Stimulated activated CD8-positive, alpha-beta memory T cell treated with anti-CD3 and anti-CD28 coated beads, Interleukin-7, amount 100 ng/mL, for 1 hour (primary cell): ENCODE measurements around the gene ZDHHC4.
A peak's percentile ranks its signal among the peaks of the same experiment; 100 is the strongest.
"Not testable (repeated sequence)": the region's sequence is repeated elsewhere in the genome, so short reads cannot be mapped to it uniquely, and the experiment has no call there.

ENCODE experiments used
- DNase-seq, 2 donors: peaks; one replicate each; pipeline ENCODE4 v3.0.0-alpha.2; 2020; ENCODE audit warnings: low read depth in 2 of 2

The ZDHHC4 gene

GRCh38 chr7:6562106-6562505, 15.1 kb upstream of the ZDHHC4 start:
- no peak for DNase-seq

DNA sequence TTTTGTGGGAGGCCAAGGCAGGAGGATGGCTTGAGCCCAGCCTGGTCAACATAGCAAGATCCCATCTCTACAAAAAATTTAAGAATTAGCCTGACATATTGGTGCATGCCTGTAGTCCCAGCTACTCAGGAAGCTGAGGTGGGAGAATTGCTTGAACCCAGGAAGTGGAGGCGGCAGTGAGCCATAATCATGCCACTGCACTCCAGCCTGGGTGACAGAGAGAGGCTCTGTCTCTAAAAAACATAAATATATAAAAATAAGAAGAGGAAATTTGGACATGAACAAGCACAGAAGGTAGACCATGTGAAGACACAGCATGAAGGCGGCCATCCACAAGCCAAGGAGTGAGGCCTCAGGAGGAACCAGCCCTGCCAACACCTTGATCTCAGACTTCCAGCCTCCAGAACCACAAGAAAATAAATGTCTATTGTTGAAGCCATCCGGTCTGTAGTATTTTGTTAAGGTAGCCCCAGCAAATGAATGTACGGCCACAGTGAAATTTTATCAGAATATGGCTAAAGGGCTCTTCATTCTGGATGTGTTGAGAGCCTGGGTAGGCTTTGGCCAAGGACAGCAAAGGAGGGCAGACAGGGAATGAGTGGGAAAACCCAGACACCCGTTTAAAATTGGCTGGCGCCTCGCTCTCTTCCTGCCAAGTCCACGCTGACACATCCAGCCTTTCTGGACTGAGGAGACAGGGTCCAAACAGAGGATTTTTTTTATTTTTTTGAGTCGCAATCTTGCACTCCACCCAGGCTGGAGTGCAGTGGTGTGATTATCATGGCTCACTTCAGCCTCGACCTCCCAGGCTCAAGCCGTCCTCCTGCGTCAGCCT, 13.1 kb upstream of the ZDHHC4 start:
- DNase-seq, result no peak

DNA sequence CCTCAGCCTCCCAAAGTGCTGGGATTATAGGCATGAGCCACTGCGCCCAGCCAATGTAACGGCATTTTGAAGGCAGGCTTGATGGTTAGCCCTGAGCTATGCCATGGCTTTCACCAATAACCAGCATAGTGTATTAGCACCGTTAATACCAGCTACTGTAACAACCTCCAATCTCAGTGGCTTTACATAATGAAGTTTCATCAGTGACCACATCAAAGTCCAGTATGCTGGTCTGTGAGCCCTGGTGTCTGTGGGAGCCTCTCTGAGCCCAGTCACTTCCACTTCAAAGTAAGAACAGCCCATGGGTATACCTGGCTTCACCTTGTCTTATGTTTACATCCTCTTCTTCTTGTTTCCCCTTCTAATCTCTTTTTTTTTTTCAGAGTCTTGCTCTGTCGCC, 11.6 kb upstream of the ZDHHC4 start:
- DNase-seq, result no peak

DNA sequence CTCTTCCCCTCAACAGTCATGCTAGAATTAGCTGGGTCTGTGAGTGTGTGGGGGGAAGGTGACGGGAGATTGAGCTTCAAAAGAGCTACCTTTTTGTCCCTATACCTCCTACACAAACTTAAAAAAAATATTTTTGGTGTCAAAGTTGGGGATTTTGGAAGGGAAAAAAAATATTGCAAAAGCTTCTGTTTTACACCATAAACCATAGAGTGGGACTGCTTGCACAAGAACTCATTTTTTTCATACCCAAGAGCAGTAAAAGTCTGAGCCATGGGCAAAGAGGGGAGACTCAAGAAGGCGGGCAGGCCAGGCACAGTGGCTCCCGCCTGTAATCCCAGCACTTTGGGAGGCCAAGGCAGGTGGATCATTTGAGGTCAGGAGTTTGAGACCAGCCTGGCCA, 9.4 kb upstream of the ZDHHC4 start:
- DNase-seq, result no peak

GRCh38 chr7:6571160-6571779, 6.0 kb upstream of the ZDHHC4 start:
- no peak for DNase-seq

DNA sequence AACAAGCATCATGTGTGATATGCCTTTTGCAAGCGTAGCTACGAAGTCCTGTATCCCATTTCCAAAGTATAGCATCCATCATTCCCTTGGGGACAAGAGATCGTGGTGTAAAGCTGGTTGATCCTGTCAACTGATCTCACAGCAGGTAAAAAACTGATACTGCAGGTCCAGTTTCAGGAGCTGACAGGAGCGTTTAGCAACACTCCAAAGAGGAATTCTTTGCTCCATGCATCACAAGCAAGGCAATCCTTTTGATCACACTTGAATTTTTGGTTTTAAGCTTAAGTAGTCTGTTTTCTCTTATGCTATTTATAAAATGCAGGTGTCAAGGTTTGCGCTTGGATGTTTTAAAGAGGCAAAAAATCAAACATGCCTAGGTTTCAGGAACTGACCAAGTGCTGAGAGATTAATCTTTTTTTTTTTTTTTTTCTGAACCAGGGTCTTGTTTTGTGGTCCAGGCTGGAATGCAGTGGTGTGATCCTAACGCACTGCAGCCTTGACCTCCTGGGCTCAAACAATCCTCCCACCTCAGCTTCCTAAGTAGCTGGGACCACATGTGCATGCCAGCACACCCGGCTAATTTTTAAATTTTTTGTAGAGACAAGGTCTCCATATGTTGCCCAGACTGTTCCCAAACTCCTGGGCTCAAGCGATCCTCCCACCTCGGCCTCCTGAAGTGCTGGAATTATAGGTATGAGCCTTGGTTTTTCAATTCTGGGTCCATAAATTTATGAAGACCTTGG, 1.8 kb upstream of the ZDHHC4 start:
- no peak for DNase-seq

DNA sequence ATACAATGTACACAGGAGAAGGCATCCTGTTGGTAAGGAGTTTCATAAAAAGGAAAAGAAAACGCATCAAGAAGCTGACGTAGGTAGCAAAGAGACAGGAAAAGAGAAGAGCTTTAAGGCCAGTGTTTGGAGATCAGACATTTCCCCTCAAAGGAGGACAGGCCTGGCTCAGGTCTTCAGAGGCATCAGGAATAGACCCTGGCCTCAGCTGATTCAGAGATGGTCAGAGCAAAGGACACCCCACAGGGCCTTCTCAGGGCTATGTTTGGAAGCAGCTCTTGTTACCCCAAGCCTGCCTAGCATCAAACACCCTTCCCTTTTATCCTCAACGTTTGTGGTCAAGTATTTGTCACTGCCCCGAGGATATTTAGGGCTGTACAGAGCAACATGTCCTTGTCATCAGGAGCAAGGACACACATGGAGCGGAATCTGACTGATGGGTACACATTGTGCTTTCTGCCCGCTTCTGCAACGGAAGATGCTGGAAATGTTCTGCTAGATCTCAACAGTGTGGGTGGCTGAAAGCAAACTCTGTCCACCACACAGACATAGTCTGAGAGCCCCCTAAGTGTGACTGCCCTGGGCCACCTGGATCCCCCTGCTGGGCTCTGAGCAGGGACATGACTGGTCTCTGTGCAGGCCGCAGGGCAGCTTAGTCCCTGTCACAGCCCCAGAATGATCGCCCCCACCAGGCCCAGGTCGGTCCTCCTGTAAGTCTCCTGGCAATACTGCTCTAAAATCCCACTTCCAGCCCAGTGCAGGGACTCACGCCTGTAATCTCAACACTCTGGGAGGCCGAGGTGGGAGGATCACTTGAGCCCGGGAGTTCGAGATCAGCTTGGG, 1.0 kb upstream of the ZDHHC4 start:
- no peak for DNase-seq

GRCh38 chr7:6576867-6577368, 336 bp upstream of the ZDHHC4 start:
- not testable (repeated sequence) for DNase-seq

DNA sequence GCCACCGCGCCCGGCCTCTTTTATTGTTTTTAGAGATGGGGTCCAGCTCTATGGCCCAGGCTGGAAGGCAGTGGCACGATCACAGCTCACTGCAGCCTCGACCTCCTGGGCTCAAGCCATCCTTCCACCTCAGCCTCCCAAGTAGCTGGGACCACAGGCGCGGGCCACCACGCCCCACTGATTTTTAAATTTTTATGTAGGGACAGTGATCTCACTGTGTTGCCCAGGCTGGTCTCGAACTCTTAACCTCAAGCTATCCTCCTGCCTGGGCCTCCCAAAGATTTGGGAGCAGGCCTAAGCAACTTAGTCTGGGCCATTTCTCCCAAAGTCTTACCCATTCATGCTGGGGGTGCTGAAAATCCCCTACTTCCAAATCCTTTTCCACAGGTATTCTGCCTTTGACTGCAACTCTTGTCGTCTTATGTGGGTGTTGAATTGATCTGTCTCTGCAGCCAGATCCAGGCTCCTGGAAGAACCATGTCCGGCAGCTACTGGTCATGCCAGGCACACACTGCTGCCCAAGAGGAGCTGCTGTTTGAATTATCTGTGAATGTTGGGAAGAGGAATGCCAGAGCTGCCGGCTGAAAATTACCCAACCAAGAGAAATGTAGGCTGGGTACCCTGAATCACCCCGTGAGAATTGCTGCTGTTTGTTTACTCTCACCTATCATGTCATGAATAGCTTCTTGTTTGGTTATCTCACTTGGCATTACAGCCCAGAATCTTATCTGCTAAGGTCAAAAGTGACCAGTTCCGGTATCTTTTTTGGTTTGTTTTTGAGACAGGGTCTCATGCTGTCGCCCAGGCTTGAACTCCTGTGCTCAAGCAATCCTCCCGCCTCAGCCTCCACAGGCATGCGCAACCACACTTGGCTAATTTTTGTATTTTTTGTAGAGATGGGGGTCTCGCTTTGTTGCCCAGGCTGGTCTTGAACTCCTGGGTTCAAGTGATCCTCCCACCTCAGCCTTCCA, 1.1 kb downstream of the ZDHHC4 start:
- no peak for DNase-seq

DNA sequence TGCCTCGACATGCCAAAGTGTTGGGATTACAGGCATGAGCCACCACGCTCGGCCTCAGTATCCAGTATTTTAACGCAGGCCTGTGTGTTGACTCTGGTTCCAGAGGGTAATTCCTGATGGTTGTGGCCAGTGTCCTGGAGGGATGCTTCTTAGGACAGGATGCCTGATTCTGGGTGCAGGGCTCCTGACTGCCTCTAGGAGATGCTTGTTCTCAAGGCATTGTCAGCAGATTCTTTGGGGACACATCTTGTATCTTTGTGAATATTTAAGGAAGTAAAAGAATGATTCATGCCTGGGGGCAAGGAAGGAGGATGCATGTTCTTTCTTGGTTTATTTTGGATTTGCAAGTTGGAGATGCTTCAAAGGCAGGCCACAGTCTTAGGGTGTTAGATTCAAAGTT, 2.2 kb downstream of the ZDHHC4 start:
- no peak for DNase-seq

DNA sequence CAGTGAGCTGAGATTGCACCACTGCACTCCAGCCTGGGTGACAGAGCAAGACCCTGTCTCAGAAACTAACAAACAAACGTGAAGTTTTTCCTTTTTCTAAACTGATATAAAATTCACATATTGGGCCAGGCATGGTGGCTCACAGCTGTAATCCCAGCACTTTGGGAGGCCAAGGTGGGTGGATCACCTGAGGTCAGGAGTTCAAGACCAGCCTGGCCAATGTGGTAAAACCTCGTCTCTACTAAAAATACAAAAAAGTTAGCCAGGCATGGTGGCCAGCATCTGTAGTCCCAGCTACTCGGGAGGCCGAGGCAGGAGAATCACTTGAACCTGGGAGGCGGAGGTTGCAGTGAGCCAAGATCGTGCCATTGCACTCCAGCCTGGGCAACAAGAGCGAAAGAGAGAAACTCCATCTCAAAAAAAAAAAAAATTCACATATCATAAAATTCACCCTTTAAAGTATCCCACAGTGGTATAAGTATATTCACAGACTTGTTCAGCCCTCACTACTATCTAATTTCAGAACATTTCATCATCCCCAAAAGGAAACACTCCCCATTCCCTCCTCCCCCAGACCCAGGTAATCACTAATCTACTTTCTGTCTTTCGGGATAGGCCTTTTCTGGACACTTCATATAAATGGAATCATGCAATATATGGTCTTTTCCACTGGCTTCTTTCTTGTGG, 8.6 kb downstream of the ZDHHC4 start:
- not testable (repeated sequence) for DNase-seq

DNA sequence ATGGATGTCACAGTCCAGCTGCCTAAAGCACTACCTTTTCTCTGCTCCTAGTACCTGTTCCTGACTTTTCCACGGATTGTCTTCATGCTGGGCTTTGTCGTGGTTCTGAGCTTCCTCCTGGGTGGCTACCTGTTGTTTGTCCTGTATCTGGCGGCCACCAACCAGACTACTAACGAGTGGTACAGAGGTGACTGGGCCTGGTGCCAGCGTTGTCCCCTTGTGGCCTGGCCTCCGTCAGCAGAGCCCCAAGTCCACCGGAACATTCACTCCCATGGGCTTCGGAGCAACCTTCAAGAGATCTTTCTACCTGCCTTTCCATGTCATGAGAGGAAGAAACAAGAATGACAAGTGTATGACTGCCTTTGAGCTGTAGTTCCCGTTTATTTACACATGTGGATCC, 11.3 kb downstream of the ZDHHC4 start:
- no peak for DNase-seq

GRCh38 chr7:6589151-6589828, 12.0 kb downstream of the ZDHHC4 start:
- no peak for DNase-seq

GRCh38 chr7:6589829-6590644, 12.8 kb downstream of the ZDHHC4 start, which contains the start of gene INTS15:
Gene INTS15 (plus strand): TSS chr7:6590021. CDS start chr7:6590284, 263 bp downstream.
- peak; percentile 56 to 60 for DNase-seq

DNA sequence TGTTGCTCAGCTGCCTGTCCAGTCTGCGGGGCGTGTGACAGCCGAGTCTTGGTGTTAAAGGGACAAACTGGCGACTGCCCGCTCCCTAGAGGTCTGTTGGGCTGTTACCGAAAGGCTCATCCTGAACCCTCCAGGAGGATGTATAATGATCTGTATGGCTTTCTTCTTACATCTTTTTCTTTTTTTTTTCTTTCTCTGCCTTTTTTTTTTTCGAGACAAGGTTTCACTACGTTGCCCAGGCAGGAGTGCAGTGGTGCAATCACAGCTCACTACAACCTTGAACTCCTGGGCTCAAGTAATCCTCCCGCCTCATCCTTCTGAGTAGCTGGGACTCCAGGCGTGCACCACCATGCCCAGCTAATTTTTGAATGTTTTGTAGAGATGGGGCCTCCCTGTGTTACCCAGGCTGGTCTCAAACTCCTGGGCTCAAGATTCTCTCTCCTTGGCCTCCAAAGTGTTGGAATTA, 13.4 kb downstream of the ZDHHC4 start:
- DNase-seq, result no peak

GRCh38 chr7:6600093-6600492, 22.8 kb downstream of the ZDHHC4 start:
- no peak for DNase-seq

- no peak for DNase-seq
Measured at GRCh38 chr7:6604458-6604857, 27.2 kb downstream of the ZDHHC4 start.
